Stimulated activated CD4-positive, alpha-beta T cell treated with anti-CD3 and anti-CD28 coated beads, Interleukin-4, amount 100 ng/mL, for 4 hours (primary cell): ENCODE results near the gene MAPK4.

Experiments used
- DNase-seq, 2 experiments: peaks; one replicate each; pipeline ENCODE4 v3.0.0-alpha.2; 2020

The MAPK4 gene

DNA sequence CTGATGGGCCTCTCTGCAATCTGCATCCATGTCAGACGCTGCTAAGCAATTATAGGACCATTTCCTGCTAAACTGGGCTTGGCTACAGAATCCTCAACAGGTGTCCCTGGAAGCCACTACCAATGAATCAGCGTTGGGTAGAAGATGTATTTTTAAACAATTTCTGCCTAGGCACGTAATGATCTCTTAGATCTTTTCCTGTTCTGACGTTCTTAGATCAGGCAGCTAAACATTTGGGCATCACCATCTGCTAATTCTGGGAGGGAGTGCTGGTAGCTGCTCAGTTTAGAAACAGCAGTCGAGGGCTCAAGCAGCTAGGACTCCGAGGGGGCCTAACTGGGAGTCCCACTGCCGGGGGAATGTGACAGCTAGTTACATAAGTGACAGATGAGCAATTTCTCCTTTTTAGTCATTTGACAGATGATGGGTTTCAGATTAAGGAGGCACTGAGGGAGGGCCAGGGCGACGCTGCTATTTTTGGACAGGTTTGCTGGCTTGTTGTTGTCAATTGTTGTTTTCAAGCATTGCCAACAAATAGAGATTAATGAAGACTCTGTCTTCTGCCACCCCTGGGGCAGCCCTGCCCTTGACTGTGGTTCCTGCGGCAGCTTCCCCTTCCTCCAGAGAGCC is 167.2 kb downstream of the MAPK4 start:
- no peak for DNase-seq

DNA sequence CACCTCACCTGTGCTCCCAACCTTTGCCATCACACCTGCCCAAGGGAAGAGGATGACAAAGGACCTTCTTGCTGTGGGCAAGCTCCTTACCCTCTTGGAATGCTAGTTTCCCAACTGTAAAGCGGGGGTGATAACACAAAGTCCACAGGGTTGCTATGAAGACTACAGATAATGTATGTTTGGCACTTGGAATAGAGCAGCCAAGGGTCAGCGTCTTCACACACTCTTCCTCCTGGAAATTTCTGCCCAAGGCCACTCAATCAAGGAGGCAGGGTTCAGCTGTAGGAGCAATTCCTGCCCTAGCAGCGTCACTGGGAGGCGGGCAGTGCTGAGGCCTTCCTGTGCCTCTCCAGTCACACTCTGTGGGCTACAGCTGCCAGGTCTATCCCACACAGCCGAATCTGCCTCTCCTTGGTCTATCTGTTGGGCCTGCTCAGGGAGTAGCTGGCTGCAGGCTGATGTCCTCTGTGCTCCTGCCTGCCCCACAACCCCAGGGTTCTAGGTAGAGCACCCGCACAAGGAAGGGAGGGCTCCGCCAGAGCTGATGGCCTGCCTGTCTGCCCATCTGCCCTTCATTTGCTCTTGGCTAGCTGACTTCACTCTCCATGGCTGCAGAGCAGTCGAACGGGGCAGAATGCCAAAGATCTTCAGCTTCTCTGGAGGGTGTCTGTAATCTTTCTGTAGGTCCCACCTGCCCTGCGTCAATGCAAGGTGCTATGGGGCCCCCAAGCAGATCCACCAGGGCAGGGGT is 168.0 kb downstream of the MAPK4 start:
- no peak for DNase-seq

DNA sequence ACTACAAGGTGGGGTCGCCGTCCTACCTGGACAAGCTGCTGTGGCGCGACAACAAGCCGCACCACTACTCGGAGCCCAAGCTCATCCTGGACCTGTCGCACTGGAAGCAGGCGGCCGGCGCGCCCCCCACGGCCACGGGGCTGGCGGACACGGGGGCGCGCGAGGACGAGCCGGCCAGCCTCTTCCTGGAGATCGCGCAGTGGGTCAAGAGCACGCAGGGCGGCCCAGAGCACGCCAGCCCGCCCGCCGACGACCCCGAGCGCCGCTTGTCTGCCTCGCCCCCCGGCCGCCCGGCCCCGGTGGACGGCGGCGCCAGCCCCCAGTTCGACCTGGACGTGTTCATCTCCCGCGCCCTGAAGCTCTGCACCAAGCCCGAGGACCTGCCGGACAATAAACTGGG is 169.5 kb downstream of the MAPK4 start:
- DNase-seq: no peak

DNA sequence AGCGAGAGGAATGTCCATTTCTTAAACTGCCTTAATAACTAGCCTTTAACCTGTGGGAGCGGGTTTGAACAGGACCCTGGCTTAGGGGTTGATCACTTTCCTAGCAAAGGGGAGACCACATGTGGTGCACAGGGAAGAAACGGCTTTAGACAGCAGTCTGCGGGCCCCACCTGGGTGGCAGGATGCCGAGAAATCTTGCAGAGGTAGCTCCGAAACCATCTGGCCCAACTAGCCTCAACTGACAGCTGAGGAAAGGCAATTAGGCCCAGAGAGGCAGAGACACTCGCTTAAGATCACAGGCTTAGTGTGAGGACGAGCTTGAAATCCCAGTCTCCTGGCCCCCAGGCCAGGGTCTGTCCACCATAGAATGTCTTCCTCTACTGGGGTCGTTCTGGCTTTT is 170.1 kb downstream of the MAPK4 start:
- no peak for DNase-seq

DNA sequence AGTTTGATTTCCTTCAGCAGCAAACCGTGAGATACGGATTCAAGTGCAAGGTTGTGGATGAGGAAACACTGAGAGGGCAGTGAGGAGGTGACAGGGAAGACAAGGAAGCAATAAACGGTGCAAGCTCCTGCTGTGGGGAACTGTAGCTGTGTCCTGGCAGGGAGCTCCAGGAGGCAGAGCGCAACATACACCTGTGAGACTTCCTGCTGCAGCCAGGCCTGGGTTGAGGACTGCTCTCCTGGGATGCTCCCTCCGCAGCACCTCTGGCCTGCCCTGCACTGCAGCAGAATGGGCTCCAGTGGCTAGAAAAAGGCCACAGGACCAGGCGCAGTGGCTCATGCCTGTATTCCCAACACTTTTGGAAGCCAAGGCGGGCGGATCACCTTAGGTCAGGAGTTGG is 174.5 kb downstream of the MAPK4 start:
- no peak for DNase-seq

DNA sequence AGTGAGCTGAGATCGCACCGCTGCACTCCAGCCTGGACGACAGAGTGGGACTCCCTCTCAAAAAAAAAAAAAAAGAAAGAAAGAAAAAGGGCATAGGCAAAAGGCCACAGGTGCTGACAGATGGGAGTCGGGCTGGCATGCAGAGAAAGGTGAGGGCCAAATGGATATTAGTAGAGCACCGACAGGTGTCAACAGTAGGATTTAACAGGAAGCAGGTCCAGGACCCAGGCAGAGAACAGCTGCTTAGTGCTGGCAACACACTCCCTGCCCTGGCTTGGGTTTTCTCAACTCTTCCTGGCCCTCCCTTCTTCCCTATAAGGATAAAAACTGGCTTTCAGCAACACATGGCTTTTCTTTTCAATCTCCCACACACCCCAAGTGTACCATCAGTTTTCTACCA is 175.0 kb downstream of the MAPK4 start:
- DNase-seq: no peak

DNA sequence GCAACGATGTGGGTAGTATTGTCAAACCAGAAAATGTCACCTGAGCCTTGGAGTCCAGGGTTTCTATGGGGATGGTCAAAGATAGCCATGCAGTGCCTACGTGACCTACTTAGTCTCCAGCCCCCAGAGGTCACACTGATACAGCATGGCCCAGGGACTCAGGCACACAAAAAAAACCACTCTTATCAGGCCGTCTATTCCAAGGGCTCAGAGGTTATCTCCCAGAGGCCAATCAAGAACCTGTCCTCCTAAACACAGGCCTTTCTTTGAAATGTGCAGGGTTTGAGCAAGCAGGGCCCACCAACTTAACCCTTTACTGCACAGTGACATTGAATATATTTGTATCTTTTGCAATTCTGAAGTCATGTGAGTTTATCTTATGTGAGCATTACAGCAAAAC is 177.2 kb downstream of the MAPK4 start:
- no peak for DNase-seq

DNA sequence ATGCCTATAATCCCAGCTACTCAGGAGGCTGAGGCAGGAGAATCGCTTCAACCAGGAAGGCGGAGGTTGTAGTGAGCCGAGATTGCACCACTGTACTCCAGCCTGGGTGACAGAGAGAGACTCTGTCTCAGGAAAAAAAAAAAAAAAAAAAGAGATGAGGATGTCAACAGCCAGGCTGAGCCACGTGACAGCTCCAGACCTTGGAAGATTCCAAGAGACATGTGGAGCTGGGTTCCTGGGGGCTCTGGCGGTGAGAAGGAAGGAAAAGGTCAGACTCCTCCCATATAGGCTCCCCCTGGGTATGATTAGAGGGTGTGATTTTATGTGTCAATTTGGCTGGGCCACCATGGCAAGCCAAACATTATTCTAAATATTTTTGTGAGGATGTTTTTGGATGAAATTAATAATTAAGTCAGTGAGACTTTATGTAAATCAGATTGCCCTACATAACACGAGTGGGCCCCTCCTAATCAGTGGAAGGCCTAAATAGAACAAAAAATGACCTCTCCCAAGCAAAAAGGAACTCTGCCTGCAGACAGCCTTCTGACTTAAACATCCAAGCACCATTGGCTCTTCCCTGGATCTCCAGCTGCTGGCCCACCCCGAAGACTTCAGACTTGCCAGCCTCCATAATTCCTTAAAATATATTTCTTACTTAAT is 178.3 kb downstream of the MAPK4 start:
- DNase-seq: no peak

DNA sequence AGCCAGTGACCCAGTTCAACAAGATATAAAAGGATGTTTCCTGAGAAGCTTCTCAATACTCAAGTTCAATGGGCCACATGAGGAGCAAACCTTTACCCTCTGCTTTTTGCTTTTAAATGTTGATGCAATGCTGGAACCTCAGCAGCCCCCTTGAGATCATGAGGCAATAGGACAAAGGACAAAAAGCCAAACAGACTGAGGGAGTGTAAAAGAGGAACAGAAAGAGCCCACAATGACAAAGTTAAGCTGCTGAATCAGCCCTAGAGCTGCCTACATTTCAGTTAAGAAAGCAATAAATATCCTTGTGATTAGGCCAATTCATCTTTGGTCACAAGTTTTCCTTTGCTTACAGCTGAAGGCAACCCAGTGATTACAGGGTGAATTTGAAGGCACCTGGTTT is 183.1 kb downstream of the MAPK4 start:
- no peak for DNase-seq

DNA sequence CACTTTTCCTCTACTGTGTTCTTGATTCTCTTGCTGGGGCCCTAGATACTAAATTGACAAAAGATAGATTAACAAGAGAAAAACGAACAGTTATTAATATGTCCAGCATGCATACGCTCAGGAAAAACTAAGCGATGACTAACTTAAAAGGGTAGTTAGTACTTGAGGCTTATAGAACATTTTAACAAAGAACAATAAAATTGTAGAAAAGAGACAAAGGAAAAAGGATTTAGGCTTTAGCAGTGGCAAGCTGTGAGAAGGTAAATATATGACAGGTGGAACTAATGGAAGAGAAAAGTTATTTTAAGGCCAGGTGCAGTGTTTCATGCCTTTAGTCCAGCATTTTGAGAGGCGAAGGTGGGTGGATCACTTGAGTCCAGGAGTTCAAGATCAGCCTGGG is 184.4 kb downstream of the MAPK4 start:
- no peak for DNase-seq

DNA sequence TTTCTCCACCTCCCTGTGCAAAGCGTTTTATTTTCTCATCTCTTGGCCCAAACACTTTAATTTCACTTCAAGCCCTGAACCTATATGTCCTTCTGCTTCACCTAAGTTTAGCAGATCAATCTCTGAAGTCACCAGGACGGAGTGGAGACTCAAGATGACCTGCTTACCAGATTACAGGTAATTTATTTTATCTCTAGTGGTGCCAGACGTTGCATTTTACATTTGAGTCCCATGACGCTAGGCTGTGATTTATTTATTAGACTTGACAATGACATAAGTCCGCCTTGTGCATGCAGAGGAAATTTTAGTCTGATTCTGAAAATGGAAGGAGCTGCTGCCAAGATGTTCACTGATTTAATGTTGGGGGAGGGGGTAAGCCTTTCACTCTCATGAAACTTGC is 186.1 kb downstream of the MAPK4 start:
- no peak for DNase-seq

DNA sequence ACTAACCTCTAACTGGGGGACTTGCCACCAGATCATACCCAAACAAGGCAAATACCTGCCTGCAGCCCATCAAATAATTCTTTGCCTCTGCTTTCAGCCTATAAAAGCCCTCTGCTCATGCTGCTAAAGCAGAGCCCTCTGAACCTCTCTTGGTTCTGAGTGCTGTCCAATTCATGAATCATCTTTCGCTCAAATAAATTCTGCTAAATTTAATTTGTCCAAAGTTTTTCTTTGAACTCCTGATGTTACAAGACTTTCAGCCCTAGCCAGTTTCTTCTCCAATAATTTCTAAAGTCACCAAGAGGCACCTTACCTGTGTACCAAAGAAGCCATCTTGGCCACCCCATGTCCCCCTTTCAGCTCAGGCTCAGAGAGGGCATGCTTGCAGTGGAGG is 188.0 kb downstream of the MAPK4 start:
- DNase-seq: no peak

DNA sequence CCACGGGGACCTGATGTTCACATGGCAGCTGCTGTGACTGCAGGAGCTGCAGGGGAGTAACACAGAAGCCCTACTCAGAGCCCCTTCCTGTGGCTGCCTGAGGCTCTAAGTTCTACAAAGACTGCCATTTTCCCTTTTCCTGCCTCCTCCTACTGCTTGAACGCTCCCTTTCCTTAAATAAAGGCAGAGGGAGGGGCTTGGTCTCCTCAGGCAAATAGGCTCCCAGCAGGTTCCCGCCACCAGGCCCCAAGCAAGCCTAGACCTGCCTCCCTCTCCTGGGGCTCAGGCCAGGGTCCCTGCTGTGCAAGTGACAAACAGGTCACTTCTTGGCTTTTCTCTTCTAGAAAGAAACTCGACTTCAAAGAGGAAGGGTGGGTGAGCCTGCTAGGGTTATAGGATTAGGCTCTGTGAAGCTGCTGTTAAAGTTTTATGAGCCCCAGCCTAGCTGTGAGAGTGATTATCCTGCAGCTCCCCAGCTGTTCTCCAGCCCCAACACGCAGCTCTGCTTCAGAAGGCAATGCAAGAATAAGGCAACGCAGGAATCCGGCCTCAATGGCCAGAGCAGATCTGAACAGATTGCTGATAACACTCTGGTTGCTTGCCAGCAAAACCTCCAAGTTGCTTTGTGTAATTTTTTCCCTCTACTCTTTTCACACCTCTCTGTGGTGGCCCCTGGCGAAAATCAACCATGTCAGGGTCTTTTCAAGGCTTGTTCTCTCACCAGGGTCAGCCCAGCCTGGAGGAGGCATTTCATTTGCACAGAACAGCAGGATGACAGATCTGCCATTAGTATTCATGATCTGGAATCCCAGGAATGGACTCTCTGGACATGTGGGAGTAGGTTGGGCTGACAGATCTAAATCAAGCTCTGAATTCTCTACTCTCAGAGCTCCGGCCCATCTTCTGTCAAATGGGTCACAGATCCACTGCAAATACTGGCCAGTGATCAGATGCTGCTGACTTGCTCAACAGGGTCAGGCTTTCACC is 188.6 kb downstream of the MAPK4 start:
- no peak for DNase-seq

DNA sequence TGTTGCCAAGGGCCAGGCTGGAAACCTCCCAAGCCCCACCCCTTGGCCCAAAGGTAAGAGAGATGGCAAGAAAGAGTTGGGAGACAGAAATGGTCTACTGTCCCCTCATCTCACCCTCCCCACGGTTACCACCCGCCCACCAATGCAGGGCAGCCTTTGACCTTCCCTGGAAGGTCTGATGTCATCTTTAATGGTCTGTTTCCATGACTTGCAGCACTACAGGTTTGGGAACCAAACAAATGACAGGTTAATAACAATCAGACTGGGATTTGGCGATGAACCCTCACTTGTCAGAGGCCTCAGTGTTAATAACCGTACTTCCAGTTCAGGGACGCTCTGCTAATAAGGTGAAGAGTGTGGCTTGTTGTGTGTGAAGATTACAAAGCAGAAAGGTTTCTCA is 189.5 kb downstream of the MAPK4 start:
- DNase-seq: no peak

DNA sequence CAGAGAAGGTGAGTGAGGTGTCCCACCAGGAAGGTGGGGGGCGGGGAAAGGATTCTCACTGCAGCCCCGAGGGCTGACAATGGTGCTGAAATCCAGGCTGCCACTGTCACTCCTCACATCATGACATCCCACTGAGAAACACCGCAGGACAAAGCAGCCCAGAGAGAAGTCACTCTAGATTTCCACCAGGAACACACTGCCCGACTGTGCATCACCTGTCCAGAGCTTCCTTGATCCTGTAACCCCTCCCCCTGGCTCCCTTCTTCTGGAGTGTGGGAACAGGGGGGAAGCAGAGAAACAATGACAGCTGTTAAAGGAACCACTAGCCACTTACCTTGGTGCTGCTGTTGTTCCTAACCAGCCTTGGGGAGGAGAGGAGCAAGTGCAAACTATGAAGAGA is 190.1 kb downstream of the MAPK4 start:
- no peak for DNase-seq

DNA sequence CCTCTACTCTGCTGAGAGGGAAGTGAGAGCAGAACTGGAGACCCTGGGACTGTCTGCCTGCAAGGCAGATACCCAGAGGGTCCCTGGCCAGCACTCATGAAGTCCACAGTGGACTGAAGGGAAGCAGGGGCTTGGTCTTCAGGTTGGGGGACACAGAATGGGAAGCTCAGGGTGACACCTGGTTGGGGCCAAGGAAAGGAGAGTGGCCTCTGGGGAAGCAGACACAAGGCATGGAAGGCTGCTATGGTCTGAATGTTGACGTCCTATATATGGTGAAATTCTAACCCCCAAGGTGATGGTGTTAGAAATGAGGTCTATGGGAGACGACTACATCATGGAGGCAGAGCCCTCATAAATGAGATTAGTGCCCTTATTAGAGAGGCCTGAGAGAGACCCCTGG is 190.7 kb downstream of the MAPK4 start:
- DNase-seq: no peak

DNA sequence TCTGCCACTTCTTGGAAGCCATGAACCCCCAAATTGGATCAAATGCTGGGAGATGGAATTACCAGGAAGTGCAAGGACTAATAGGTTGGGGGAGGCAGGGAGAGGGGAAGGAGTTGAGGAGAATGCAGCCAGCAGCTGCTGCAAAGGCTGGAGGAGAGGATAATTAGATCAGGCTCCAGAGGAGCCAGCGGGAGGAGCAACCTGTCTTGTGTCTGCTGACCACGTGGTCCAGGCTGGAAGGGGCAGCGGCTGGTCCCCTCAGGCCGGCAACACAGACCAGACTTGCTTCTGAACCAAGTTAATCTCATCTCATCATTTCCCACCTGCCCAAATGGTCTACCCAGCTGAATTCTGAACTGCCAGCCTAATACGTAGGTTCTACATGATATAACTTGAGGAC is 191.6 kb downstream of the MAPK4 start:
- DNase-seq: no peak

DNA sequence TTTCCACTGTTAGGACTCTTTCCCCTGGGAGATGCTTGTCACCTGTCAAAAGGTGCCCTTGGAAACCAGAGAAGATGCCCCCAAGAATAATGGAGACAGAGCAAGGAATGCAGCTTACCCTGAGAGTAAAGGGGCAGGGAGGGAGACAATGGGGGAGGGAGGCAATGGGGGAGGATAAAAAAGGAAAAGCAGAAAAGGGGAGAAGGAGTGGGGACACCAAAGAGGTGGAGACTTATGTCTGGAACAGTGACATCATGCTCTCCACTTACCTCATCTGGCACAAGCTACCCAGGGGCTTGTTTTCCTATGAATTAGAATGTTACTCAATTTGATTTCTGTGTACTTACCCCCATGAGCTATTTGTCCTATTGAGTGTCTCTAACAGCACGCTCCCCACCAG is 192.1 kb downstream of the MAPK4 start:
- no peak for DNase-seq

DNA sequence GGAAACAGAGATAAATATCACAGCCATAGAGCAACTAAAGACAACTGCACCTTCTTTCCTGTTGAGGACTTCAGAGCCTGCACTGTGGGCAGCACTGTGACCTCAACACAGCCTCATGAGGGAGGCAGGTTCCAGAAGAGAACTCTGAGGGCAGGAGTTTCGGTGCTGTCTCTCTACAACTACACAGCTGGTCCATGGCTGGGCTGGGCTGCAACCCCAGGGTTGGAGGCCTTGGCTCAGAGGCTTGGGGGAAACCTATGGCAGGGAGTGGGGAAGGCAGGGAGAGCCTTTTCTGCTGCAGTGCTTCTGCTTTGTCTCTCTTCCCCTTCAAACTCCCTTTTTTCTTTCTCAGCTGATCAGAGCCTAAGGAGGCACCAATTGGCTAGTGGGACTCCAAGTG is 193.4 kb downstream of the MAPK4 start:
- no peak for DNase-seq

DNA sequence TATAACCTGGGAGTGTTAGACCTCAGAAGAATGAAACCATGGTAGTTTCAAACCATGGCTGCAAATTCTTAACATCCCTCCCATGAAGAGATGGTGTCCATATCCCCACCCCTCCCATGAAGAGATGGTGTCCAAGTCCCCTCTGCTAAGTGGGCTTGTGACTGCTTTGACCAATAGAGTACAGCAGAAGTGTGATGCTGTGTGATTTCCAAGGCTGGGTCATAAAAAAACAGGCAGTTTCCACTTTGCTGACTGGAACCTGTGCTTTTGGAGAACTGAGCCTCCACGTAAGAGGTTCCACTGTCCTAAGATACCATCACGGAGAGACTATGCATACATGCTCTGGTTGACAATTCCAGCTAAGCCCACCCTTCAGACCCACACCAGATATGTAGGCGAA is 194.4 kb downstream of the MAPK4 start:
- DNase-seq: no peak

DNA sequence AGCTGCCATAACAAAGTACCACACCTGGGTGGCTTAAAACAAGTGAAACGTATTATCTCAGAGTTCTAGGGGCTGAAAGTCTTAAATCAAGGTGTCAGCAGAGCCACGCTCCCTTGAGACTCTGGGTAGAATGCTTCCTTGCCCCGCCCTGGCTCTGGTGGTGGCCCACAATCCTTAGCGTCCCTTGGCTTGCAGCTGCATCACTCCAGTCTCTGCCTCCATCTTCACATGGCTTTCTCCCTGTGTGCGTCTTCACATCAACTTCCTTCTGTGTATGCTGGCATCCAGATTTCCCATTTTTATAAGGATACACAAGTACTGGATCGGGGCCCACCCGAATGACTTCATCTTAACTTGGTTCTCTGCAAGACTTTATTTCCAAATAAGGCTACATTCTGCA is 197.5 kb downstream of the MAPK4 start:
- no peak for DNase-seq

DNA sequence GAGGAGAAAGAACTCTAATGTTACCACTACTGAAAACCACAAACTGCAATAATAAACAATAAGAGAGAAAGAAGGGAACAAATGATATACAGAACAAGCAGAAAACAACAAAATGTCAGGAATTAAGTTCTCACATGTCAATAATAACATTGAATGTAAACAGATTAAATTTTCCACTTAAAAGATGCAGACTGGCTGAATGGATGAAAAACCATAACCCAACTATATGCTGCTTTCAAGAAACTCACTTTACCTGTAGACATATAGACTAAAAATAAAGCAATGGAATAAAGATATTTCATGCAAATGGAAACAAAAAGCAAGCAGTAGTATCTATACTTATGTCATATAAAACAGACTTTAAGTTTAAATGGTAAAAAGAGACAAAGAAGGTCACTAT is 209.6 kb downstream of the MAPK4 start:
- no peak for DNase-seq

DNA sequence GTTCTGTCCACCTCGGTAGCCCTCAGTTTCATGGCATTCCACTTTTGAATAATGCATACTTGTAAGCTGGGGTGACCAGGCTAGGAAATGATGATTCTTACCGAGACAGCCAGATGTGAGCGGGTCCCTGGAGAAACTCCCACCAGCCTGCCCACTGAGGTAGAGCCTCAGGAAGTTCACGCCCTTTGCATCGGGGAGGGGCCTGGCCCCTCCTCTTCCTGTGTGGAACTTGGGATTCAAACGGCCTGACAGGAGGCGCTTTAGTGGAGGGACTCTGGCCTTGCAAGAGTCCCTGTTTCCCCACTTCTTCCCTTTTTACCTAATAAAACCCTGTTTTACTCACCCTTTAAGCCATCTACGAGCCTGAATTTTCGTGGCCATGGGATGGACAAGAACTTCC is 215.3 kb downstream of the MAPK4 start:
- no peak for DNase-seq
